ELR (cell line): ENCODE measurements around the gene KRTAP4-5.
"Not testable (repeated sequence)": the region's sequence is repeated elsewhere in the genome, so short reads cannot be mapped to it uniquely, and the experiment has no call there.

Source experiments
- DNase-seq: peaks from one replicate; pipeline ENCODE4 v3.0.0-alpha.2; 2015; ENCODE audit warnings: low read depth

Gene KRTAP4-5

DNA sequence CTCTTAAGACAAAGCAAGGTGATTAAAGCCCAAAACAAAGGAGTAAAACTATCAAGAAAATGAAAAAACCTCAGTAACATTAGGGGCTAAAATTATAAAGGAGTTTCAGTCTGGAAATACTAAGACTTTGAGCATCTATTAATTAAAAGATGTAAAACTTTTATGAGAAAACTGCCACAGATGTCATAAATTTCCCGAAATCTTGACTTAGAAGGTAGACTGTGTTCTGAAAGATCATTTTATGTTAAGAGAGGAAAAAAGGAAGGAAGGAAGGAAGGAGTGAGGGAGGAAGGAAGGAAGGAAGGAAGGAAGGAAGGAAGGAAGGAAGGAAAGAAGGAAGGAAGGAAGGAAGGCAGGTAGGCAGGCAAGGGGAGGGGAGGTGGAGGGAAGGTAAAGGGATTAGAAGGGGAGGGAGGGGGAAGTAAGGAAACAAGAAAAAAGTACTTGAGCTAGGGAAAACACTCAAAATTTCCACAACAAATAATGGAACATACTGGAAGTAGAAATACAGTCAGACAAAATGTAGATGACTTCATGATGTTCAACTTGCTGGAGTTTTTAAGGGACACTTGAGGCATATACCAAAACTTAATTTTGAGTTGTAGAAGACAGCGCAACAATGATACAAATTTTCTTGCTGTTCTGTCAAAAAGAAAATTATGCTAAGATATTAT is 2.0 kb downstream of the KRTAP4-5 start:
- no peak for DNase-seq

DNA sequence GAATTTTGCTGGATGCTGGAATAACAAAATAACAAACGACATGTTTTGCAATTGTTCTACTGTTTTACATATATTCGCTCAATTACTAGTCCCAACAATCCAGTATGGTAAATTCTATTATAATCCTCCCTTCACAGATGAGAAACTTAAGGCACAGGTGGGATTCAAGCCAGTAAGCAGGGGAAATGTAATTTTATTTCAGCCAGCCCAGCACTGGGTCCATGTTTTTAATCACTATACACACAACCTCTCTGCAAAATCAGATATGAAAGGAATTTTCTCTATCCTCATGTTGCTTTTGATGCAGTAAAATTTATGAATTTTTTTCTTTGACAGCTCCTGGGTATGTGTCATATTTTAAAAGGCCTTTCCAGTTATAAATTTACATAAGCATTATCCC is 4.4 kb downstream of the KRTAP4-5 start:
- no peak for DNase-seq

DNA sequence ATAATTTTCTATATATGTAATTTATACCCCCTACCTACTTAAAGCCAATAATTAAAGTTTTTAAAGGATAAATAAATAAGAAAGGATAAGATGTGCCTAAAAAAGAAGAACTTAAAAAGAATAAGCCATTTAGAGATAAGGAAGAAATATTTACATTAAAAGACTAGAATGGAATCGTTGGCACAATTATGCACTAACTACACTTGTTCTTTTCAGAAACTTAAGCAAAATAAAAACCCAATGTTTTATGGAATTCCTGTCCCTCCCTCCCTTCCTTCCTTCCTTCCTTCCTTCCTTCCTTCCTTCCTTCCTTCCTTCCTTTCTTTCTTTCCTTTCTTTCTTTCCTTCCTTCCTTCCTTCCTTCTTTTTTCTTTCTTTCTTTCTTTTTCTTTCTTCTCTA is 4.8 kb downstream of the KRTAP4-5 start:
- no peak for DNase-seq

- DNase-seq: no peak
These were observed 8.3 kb downstream of the KRTAP4-5 start for GRCh38 chr17:41141361-41141760.

GRCh38 chr17:41140360-41141131 is 9.1 kb downstream of the KRTAP4-5 start, which contains the start of gene KRTAP4-6:
Gene KRTAP4-6, minus strand, starts transcription at chr17:41140544. Its CDS starts 57 bp downstream, at chr17:41140487.
- DNase-seq: peak; percentile 92

DNA sequence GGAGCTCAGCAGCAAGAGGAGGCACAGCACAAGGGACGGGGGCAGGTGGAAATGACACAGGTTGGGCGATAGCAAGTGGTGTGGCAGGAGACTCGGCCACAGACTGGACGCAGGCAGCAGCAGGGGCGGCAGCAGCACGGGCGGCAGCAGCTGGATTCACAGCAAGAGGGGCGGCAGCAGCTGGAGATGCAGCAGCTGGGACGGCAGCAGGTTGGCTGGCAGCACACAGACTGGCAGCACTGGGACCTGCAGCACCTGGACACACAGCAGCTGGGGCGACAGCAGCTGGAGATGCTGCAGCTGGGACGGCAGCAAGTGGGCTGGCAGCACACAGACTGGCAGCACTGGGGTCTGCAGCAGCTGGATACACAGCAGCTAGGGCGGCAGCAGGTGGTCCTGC is 9.8 kb downstream of the KRTAP4-5 start:
- not testable (repeated sequence) for DNase-seq

DNA sequence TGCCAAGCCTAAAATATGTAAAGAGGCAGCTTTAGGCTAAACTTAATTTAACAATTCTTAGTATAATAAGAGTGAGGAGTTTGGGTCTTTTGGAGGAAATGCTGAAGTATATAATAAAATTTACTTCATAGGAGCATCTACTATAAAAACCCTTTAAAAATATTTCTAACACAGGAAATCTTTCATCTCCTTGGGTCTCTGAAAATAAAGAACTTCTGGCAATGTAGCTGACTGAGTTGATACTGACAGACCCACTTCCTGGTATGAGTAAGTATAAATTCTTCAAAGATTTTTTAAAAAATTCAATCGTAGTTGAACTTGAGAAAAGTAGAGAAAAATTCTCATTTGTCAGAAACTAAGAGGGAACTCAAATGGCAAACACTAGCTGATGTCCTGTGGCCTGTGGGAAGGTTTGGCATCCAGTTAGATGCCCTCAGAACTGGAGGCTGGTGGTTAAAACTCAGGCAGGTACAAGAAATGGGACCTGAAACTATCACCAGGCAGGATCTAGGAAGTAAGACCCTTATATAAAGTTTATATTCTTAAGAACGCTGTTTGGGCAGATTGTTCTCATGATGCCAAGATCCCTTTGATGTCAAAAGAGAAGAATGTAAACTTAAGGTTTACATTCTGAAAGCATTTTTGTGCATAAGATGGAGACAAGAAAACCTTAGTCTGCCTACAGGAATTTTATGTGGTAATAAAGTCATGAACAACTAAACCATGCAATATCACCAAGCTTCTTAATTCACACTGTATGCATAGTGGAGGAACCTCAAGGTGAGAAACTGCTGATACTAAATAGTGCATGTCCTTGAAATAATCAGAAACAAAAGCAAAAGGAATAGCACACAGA is 15.5 kb downstream of the KRTAP4-5 start:
- peak; percentile 38 for DNase-seq

- DNase-seq: peak; percentile 88
These were observed 17.6 kb downstream of the KRTAP4-5 start for GRCh38 chr17:41131979-41132378.

GRCh38 chr17:41127371-41127770 is 22.3 kb downstream of the KRTAP4-5 start:
- no peak for DNase-seq

DNA sequence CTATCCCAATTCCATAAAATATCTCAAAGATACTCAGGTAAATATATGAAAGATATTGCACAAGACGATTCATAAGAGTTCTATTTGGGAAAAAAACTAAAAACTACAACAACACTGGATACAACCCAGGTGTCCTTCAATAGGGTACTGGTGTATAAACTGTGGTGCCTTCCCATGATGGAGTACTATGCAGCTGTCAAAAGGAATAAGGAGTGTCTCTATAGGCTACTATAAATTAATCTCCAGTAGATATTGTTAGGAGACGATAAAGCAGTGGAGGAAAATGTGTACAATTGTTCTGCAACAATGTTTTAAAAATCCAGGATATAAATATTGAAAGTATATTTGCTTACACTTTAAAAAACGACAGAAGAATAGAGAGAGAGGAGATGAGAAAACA is 23.2 kb downstream of the KRTAP4-5 start:
- no peak for DNase-seq

DNA sequence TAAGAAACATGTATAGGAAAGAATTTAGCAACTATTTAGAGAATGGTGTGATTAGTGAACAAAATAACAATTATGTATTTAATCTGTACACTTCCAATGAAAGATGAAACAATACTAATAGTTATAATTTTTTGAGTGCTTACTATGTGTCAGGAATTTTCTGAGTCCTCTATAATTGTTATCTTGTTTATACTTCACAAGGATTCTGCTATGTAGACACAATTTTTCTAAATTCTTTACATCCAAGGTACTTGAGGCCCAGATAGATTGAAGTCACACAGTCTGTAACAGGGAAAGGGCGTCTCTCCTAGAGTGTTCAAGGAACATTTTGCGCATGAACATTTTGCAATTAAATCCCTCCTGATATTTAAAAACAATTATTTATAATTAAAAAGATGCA is 24.6 kb downstream of the KRTAP4-5 start:
- no peak for DNase-seq

DNA sequence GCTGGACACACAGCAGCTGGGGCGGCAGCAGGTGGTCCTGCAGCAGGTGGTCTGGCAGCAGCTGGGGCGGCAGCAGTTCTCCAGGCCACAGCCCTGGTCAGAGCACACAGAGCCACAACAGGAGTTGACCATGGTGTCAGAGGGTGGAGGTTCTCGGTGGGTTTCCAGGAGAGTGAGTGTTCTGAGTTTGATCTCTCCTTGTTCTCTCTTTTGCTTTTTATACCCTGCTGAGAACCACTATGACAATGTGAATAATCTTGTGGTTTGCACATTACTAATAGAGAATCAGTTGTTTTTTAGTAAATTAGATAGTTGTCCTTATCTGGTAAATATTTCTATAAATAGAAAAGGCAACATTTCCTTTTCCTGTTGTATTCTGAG is 25.6 kb downstream of the KRTAP4-5 start, which contains the start of gene KRTAP4-12:
TSS of gene KRTAP4-12 (minus strand) at position 192 of the 381 bp plus-strand sequence. CDS start at position 132, 60 bp downstream.
- DNase-seq: not testable (repeated sequence)

- DNase-seq: not testable (repeated sequence)
These were observed 26.2 kb downstream of the KRTAP4-5 start for GRCh38 chr17:41123292-41123990.

- DNase-seq: no peak
These were observed 27.9 kb downstream of the KRTAP4-5 start for GRCh38 chr17:41121742-41122141.

DNA sequence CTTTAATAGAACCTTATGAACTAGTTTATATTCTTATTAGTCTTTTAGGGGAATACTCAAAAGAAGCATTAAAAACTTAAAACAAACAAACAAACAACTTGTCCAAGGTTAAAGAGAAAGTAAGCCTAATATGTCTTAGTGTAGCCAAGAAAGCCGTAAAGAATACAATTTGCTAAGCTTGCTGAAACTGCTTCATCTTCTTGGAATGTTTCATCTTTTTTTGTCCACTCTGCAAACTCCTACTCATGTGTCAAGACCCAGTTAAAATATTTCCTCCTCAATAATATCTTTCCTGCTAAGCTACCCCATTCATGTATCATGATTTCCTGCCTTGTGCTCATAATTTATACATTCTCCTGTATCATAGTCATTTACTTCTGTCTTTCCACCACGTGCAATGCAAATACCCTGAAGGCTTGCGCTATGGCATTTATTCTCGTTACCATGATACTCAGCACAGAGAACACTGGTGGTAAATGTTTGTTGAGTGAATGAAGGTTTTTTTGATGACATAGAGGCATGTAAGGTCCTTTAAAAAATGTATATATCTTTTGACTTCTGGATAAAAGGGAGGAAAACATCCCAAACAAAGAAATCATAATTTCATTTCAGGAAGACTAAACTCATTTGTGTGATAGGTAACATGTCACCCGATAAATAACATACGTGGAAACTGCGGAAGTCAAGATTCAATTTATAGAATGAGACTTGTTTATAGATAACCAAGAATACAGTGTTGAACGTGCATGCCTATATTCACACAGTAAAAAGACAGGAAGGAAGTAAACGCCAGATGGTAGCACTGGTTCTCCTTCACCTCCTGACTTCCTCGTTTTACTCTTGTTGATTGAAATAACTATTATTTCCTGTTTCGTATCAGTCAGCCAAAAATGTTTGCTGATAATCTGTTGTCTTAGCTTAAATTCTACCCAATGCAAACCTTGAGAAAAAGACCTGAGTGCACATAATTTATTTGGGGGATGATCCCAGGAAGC is 29.6 kb downstream of the KRTAP4-5 start:
- DNase-seq: peak; percentile 93

DNA sequence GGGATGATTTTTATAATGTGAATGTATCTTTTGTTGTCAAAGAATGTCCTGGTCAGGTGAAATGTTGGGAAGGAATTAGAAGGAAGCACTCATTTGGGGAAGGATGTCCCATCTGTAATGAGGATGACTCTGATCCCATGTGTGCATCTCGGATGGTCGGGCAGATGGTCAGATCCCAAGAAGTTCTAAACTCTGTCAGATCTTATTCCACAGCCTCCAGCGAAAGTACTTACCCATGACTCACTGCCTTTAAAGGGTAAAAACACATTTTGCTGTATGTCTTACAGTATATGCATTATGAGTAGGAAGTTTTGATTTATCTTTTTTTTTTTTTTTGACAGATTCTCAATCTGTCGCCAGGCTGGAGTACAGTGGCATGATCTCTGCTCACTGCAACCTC is 30.9 kb downstream of the KRTAP4-5 start:
- peak; percentile 81 for DNase-seq

DNA sequence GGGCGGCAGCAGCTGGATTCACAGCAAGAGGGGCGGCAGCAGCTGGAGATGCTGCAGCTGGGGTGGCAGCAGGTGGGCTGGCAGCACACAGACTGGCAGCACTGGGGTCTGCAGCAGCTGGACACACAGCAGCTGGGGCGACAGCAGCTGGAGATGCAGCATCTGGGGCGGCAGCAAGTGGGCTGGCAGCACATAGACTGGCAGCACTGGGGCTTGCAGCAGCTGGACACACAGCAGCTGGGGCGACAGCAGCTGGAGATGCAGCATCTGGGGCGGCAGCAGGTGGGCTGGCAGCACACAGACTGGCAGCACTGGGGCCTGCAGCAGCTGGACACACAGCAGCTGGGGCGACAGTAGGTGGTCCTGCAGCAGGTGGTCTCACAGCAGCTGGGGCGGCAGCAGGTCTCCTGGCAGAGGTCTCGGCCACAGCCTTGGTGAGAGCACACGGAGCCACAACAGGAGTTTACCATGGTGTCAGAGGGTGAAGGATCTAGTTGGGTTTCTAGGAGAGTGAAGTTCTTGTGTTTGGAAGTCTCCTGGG is 31.7 kb downstream of the KRTAP4-5 start, which contains the start of gene KRTAP4-11:
TSS of gene KRTAP4-11 (minus strand) at position 528 of the 541 bp plus-strand sequence. CDS start at position 470, 58 bp downstream.
- not testable (repeated sequence) for DNase-seq

GRCh38 chr17:41116297-41116696 is 33.3 kb downstream of the KRTAP4-5 start:
- DNase-seq: no peak

GRCh38 chr17:41111151-41111885 is 38.3 kb downstream of the KRTAP4-5 start:
- peak; percentile 31 for DNase-seq
